ENCODE measurements around the gene SMAD9.

The SMAD9 gene

GRCh38 chr13:36817996-36818803 lies 101.8 kb downstream of the SMAD9 start:
- no peaks in the 10 kb centered on the region for H3K36me3 Mint-ChIP-seq (ENCODE audit: low read depth)
- peaks cover 4% of the 10 kb centered on the region for H3K27me3 Mint-ChIP-seq (ENCODE audit: low read depth, poor library complexity)
- peak overlapping the region; percentile 92 for H3K4me3 Mint-ChIP-seq
- H3K27ac Mint-ChIP-seq = peak overlapping the region; percentile 17
- no peaks in the 10 kb centered on the region for H3K9me3 Mint-ChIP-seq
- no peak for DNase-seq
- no peak for TF ChIP-seq CTCF (IDR thresholded peaks at IDR 0.05)
- peaks cover 38% of the 10 kb centered on the region for H3K4me1 Mint-ChIP-seq

DNA sequence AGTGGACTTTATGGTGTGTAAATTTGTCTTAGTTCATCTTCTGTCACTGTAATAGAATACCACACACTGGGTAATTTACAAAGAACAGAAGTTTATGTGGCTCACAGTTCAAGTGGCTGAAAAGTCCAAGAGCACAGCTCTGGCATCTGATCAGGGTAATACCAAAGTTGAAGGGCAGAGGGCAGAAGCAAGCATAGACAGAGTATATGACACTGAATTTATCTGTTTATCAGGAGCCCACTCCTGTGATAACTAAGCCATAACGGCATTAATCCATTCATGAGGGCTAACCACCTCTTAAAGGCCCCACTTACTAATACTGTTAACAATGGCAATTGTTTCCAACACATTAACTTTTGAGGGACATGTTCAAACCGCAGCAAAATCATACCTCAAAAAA lies 105.0 kb downstream of the SMAD9 start:
- Mint-ChIP-seq H3K27ac (no peak overlapping the region), H3K27me3 (ENCODE audit: low read depth, poor library complexity) (peaks cover 8% of the 10 kb centered on the region), H3K4me3 (no peak overlapping the region), H3K9me3 (no peaks in the 10 kb centered on the region), H3K36me3 (ENCODE audit: low read depth) (no peaks in the 10 kb centered on the region), H3K4me1 (peaks cover 17% of the 10 kb centered on the region)
- TF ChIP-seq CTCF (IDR thresholded peaks at IDR 0.05) = peak; percentile 13
- no peak for DNase-seq

- H3K27ac Mint-ChIP-seq = no peak overlapping the region
- no peaks in the 10 kb centered on the region for H3K36me3 Mint-ChIP-seq (ENCODE audit: low read depth)
- no peak overlapping the region for H3K4me3 Mint-ChIP-seq
- peaks cover 8% of the 10 kb centered on the region for H3K27me3 Mint-ChIP-seq (ENCODE audit: low read depth, poor library complexity)
- H3K4me1 Mint-ChIP-seq = peaks cover 11% of the 10 kb centered on the region
- no peak for DNase-seq
- TF ChIP-seq CTCF (IDR thresholded peaks at IDR 0.05) = no peak
- no peaks in the 10 kb centered on the region for H3K9me3 Mint-ChIP-seq
Measured at GRCh38 chr13:36814465-36814864, 105.6 kb downstream of the SMAD9 start.

DNA sequence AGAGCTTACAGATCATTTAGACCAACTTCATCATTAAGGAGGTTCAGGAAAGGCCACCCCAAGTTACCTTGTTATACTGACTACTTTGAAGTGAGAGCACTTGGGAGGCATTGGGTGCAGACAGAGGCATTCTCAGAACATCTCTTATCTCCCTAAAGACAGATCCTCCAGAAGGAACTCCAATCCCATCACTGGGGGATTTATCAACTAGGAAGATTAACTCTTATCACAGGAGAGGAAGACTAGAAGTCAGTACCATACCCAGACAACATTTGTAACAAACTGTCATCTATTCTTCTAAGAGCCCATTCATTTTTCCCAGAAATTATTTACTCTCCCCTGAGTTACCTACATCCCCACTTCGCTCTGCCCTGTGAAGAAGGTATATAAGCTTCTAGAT lies 106.8 kb downstream of the SMAD9 start:
- Mint-ChIP-seq H3K4me3 (no peak overlapping the region), H3K27me3 (ENCODE audit: low read depth, poor library complexity) (peaks cover 8% of the 10 kb centered on the region), H3K36me3 (ENCODE audit: low read depth) (no peaks in the 10 kb centered on the region), H3K4me1 (peaks cover 3% of the 10 kb centered on the region), H3K27ac (no peak overlapping the region), H3K9me3 (no peaks in the 10 kb centered on the region)
- no peak for DNase-seq
- TF ChIP-seq CTCF (IDR thresholded peaks at IDR 0.05) = no peak

DNA sequence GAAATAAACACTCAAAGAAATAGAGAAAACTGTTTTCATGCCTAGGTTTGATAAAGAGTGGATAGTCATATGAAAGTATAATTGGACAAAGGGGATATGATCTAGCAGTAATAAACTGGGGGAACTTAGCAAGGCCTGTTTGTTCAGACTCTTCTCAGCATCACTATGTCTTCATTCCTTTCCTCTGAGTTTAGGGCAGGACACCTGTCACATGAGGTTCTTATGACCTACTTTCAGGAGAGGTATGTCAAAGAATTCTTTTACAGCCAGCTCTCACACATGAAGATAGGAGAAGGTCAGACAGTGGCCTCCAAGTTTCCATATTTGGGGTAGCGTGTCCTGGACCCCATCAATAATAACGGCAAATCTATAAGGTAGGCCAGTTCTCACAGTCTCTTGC lies 112.4 kb downstream of the SMAD9 start:
- no peak for DNase-seq
- Mint-ChIP-seq H3K4me3 (no peak overlapping the region), H3K27ac (no peak overlapping the region), H3K4me1 (no peaks in the 10 kb centered on the region), H3K36me3 (ENCODE audit: low read depth) (no peaks in the 10 kb centered on the region), H3K9me3 (no peaks in the 10 kb centered on the region), H3K27me3 (ENCODE audit: low read depth, poor library complexity) (peaks cover 12% of the 10 kb centered on the region)
- no peak for TF ChIP-seq CTCF (IDR thresholded peaks at IDR 0.05)

GRCh38 chr13:36806102-36806501 lies 113.9 kb downstream of the SMAD9 start:
- no peak for TF ChIP-seq CTCF (IDR thresholded peaks at IDR 0.05)
- no peaks in the 10 kb centered on the region for H3K9me3 Mint-ChIP-seq
- no peaks in the 10 kb centered on the region for H3K4me1 Mint-ChIP-seq
- no peaks in the 10 kb centered on the region for H3K36me3 Mint-ChIP-seq (ENCODE audit: low read depth)
- DNase-seq = no peak
- peaks cover 8% of the 10 kb centered on the region for H3K27me3 Mint-ChIP-seq (ENCODE audit: low read depth, poor library complexity)
- no peak overlapping the region for H3K4me3 Mint-ChIP-seq
- H3K27ac Mint-ChIP-seq = no peak overlapping the region

All from nephron progenitor cell (in vitro differentiated cells).